NCI-H748 treated with DMSO at 0.1 percent for 48 hours (cell line): ENCODE measurements around the gene OR6V1.

Experiments used
- DNase-seq: peaks from one replicate; lab custom pipeline; 2025; lab: John Stamatoyannopoulos, UW

Gene OR6V1, protein sequence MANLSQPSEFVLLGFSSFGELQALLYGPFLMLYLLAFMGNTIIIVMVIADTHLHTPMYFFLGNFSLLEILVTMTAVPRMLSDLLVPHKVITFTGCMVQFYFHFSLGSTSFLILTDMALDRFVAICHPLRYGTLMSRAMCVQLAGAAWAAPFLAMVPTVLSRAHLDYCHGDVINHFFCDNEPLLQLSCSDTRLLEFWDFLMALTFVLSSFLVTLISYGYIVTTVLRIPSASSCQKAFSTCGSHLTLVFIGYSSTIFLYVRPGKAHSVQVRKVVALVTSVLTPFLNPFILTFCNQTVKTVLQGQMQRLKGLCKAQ

DNA sequence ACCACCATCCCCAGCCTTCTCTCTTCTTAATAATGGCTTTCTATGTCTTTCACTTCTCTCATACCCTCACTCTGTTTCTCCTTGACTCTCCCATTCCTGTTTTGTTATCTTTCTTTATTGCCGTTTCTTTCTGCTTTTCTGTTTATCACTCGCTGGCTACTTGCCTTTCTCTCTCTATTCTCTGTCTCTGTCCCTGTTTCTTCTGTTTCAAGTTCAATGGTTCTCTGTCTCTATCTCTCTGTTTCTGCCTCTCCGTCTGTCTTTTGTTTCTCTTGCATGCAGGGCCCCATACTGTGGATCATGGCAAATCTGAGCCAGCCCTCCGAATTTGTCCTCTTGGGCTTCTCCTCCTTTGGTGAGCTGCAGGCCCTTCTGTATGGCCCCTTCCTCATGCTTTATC is at the start of gene OR6V1:
OR6V1 (plus strand) TSS at position 301 of the 400 bp plus-strand sequence; CDS start at position 301, 0 bp downstream.
- DNase-seq: no peak

DNA sequence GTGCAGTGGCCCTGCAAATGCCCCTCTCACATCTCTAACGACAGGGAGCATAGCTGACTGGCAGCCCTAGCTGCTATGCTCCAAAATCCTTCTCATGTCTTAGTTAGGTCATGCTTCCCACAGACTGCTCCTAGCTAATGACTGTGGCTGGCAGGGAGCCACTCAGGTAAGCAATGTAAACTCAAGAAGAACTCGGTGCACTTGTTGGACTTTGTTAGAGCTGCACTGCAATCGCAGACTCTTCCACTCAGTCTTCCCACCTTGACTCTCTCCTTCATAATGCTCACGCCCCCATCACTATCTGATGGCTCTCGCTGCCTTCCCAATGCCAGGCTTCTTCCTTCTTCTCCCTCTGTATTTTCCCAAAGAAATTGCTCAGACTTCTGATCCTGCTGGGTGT is 49.2 kb upstream of the OR6V1 start:
- DNase-seq: no peak

- DNase-seq: peak; percentile 35
These were observed 48.6 kb upstream of the OR6V1 start for GRCh38 chr7:143003393-143004051.

DNA sequence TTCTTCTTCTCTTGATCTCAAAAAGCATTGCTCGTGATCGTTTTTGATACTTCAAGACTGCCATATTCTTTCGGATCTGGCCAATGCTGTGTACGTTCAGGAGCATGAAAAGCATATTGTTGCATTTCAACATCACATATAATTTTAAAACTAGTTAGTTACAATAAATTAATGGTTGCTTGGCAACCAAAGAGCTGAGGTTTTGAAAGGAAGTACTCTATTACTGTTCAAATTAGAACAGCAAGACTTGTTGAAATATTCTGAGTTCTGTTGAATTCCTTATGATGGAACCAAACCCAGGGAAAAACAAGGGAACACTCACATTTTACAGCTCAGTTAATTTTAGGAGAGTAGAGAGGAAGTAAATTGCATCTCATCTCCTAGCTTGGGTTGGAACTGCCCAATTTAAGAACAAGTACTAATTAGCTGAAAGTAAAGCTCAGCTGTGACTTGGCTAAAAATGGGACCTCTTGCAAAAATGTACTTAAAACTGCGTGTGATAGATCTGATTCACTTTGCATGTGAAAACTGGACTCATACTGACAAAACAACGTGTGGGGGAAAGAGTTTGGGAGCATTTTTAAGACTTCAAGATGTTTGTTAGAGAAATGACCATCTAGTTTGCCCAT is 46.4 kb upstream of the OR6V1 start:
- DNase-seq: no peak

DNA sequence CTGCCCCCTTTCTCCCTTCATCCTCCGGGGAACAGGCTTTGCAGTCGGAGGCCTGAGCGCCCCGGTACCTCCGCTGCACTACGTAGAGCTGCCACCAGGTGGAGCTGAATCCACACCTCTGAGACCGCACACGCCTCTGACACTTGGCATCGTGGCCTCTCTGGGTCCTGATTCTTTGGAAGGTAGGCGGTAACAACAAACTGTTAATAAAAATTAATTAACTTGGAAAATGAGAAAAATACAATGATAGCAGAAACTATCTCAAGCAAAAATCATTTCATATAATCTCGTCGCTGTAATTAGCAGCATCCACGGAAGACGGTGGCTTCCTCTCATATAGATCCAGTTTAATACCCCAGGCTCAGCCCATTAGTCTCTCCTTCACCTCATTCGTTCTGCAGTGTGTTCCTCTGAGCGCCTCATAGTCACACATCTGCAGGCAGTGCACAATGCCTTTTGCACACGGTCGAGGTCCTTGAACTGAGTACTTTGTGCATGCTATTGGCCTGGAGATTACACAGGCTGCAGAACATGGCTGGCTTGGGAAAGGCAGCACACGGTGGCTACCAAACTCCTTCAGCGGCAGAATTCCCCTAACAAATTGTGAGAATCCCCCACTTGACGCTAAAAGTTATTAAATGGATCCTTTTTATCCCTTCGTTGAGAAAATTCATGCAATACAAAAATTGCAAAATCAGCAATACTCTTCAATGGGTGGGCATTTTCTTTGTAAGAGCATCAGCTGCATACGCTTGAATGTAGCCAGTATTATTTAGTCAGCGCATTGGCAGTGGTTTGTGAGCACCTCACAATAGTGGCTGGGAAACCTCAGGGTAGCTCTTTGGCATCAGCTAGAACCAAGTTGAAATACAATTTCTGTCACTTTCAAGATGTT is 43.9 kb upstream of the OR6V1 start:
- DNase-seq: peak; percentile 61

GRCh38 chr7:143012001-143012400 is 40.1 kb upstream of the OR6V1 start:
- no peak for DNase-seq

DNA sequence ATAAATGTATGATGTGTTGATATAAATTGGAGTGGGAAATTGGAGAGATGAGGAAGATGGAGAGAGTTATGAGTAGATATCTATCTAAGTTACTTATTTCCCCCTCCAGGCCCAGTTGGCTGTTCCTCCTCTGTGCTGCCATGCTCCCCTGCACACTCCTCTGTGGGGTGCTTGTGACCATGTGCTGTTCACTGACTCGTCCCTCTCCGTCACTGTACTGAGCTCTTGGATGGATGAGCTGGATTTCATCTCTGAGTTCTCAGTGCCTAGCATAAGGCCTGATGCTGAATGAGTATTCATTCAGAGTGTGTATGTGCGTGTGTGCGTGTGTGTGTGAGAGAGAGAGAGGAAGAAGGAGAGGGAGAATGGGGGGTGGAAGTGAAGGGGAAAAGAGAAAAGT is 39.7 kb upstream of the OR6V1 start:
- DNase-seq: no peak

DNA sequence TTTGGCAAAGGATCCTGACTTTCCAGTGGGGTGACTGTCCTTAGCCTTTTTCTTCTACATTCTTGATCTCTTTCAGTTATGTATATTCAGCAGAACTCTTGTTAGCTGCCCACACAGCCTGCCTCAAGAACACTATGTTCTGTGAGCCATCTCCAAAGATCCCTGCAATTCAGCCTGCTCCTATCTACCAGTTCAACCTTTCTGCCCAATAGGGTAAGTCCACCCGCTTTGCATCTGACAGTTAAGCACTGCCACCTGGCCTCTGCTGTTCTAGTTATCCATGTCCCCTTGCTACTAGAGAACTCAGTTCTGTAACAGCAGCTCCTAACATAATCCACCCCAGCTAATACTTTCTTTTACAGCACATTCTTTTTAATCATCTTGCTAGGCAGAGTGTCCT is 38.7 kb upstream of the OR6V1 start:
- no peak for DNase-seq

- DNase-seq: no peak
These were observed 38.2 kb upstream of the OR6V1 start for GRCh38 chr7:143013893-143014292.

DNA sequence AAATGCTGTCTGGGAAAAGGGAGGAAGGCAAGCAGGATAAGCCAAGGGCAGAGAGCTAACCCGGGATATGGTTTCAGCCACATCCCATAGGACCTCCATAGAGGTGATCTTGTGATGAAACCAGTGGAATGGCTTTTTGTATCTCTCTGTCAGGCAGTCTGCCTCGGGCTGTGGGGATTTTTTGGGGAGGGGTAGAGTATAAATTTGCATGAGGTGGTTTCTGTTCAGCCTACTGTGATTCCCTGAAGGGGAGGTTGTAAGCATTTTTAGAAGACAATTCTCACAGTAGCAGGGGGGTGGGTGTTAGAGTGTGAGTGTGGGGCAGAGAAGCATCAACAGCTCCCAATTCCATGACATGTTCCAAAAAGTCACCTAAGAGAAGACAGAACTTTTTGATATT is 37.1 kb upstream of the OR6V1 start:
- DNase-seq: no peak

DNA sequence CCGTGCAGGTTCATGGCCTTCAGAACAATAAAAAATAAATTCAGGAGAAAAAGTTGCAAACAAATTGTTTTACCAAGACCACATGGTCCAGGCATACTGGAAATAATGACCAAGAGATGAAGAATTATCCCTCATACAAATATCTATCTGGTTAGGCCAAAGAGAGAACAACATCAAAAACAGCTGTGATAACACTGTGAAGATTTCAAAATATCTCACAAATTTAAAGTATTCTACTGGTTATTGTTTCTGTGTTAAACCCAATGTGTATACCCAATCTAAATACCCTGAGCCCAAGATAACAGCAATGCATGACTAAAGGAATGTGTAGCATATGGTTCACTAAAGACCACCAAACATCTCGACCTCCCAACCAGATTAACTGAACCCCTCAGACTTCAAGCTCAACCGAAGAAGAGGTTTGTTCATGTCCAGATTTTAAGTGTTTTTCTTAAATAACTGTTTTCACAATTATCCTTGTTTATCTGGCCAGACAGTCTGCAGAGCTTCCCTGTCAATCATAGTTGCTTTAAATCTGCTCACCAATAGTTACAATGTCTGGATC is 36.1 kb upstream of the OR6V1 start:
- DNase-seq: no peak

GRCh38 chr7:143016996-143017395 is 35.1 kb upstream of the OR6V1 start:
- DNase-seq: no peak

- no peak for DNase-seq
These were observed 33.2 kb upstream of the OR6V1 start for GRCh38 chr7:143018931-143019330.

DNA sequence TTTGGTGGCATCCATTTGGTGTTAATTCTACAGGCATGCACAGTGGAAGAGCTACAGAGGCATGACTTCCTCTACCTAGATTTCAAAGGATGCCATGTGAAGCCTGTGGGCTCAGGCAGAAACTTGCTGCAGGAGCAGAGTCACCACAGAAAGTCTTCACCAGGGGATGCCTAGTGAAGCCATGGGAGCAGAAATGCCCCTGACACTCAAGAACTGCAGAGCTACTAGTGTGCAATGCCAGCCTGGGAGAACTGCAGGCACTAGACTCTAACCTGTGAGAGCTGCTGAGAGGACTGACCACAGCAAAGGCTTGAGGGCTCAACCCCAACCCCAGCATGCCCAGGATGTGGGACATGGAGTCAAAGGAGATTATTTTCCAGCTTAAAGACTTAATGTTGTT is 29.1 kb upstream of the OR6V1 start:
- DNase-seq: no peak

GRCh38 chr7:143025371-143025770 is 26.8 kb upstream of the OR6V1 start:
- DNase-seq: no peak

GRCh38 chr7:143027032-143027431 is 25.1 kb upstream of the OR6V1 start, which contains the start of gene OR9A2:
Gene OR9A2 (minus strand): TSS chr7:143027132. CDS start chr7:143027132, 0 bp downstream.
- no peak for DNase-seq

DNA sequence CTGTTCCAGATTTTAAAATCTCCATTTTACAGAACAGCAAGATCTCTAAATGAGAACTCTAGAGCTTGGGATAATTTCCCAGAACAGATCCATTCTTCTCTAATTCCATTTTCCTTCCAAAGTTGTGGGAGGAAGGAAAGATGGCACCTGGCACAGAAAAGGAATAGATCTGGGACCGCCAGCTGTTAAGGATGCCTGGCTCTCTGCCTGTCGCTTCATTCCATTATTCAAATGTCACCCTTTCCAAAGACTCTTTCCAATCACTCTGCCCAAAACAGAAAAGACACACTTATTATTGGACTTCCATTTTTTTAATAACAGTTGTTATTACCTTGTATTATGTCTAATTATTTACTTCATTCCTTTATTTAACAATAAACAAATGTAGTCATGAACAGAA is 24.5 kb upstream of the OR6V1 start:
- no peak for DNase-seq

DNA sequence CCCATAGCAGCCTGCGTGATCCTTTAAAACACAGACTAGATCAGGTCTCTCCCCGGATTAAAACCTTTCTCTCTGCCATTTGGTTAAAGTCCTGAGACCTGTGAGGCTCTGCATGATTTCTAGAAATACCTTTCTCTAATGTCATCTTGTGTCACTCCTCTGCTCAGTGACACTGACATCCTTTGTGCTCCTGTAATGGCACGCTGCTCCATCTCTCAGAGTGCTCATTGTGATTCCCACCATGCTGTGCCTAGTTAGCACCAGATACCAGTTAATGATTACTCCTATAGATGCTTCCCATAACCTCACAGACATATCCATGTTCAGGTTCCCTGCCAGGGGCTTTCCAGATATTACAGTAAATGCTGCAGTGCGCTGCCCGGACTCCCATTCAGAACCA is 13.5 kb upstream of the OR6V1 start:
- no peak for DNase-seq

GRCh38 chr7:143040209-143040715 is 11.9 kb upstream of the OR6V1 start:
- DNase-seq: no peak

DNA sequence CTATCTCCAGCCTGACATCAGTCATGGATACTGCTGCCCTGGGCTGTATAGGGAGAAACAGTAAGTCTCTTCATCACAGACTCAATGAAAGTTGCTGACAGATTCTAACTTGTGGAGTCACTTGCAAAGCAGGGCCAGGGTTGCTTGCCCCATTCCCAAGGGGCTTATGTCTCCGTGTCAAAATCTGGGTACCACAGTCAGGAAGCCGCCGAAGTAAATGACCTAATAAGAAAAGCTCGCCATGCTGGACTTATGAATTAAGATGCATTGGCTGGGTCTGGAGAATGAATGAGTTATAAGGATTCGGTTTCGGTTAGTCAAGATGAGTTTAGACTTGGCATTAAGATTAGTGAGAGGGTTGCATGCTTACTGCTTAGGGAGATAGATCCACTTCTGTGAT is 10.8 kb upstream of the OR6V1 start:
- DNase-seq: no peak

DNA sequence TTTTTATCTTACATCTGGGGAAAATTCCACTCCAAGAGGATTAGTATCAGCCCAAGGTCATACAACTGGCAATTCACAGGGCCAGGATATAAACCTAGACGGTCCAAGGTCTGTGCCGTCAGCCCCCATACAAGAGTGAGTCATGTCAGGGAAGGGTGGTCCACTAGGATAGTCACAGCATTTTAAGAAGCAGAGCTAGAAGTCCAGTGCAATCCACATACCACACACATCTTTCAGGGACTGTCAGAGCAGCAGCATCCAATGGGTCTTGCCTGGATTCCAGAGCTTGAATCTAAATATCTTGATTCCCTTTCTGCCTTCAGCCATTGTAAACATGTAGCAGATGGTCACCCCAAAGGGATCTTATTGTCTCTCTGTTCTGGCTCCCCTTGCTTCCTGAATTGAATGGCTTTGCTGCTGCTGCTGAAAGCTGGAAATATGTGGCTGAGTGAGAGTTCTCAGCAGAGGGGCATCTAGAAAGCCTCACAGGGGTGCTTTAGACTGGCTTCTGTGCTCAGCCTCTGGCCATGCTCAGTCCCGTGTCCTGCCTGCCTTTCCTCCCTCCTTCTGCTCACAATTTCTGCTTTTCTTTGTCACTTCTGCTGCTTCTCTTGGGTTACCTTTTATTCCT is 9.9 kb upstream of the OR6V1 start:
- no peak for DNase-seq
